ENCODE measurements around the gene SLC23A3. TPM values are rescaled to one million over a fixed set of nuclear protein-coding genes. Genes with fewer than 3 reads are reported as not detected.

SLC23A3 gene
- total and polyA plus RNA-seq, 10 of the 15 experiments (the other 5 are each of a cell fraction or from before 2014, with no cell fraction given): 0.07 to 1.0 (median 0.40) TPM; not detected in 1

- Histone ChIP-seq H3K27me3 (replicated peaks in 1 of 2; ENCODE audit: control insufficient read depth in 2 of 2, insufficient read depth in 2 of 2, low read length in 1 of 2) (no peaks in the 10 kb centered on the region), H4K20me1 (ENCODE audit: control insufficient read depth, insufficient read depth) (no peaks in the 10 kb centered on the region), H3K9ac (ENCODE audit: control insufficient read depth, insufficient read depth, low read length) (no peak overlapping the region), H3K4me1 (ENCODE audit: control insufficient read depth, insufficient read depth, low read length) (no peaks in the 10 kb centered on the region), H3K9me3 (replicated peaks; ENCODE audit: control insufficient read depth, insufficient read depth, low read length) (no peaks in the 10 kb centered on the region; the same call in 2 of the 3 replicates), H2AFZ (ENCODE audit: control insufficient read depth, low read depth, low read length) (no peak overlapping the region), H3K36me3 (ENCODE audit: control insufficient read depth in 2 of 2, insufficient read depth in 2 of 2, low read length in 1 of 2) (peaks cover 2 to 4% of the 10 kb centered on the region in 2 experiments; a peak in 3 of 4 replicates), H3K27ac (ENCODE audit: control insufficient read depth, insufficient read depth) (no peak overlapping the region), H3K79me2 (ENCODE audit: control insufficient read depth, insufficient read depth, low read length) (no peaks in the 10 kb centered on the region), H3K4me3 (no peak overlapping the region), H3K4me2 (ENCODE audit: control insufficient read depth, insufficient read depth) (no peak overlapping the region)
- intact Hi-C loops (cut with micrococcal nuclease; ENCODE audit: unreplicated experiment) (no loop called here), in situ Hi-C loops (cut with MboI) (no loop called here)
- TF ChIP-seq RUNX3 (IDR thresholded peaks at IDR 0.05; ENCODE audit: low read length) (no peak), CREB1 (IDR thresholded peaks at IDR 0.05; ENCODE audit: low read depth) (no peak), E4F1 (IDR thresholded peaks at IDR 0.05; ENCODE audit: borderline replicate concordance, partially characterized antibody) (no peak), ZZZ3 (IDR thresholded peaks at IDR 0.05; ENCODE audit: control insufficient read depth, insufficient read length, low read depth) (no peak), TCF7 (IDR thresholded peaks at IDR 0.05; ENCODE audit: borderline replicate concordance) (no peak), WRNIP1 (IDR thresholded peaks at IDR 0.05; ENCODE audit: borderline replicate concordance, low read depth, low read length) (no peak), E2F4 (IDR thresholded peaks at IDR 0.05; ENCODE audit: low read depth, low read length) (no peak), TCF12 (IDR thresholded peaks at IDR 0.05; ENCODE audit: low read depth, low read length) (no peak)
- ChIA-PET SMC1A (ENCODE audit: uncharacterized antibody, unreplicated experiment) (interaction anchor here (2.9 kb wide), 1 partner anchor 12 kb away, joined by 16 read pairs; no protein-coding TSS in a partner anchor), POLR2A (no interaction called here), RAD21 (ENCODE audit: unreplicated experiment) (interaction anchor here (1.4 kb wide), 1 partner anchor 113 kb away, joined by 4 read pairs; no protein-coding TSS in a partner anchor), CTCF (interaction anchor here (0.9 to 4.5 kb wide), 5 partner anchors 11 to 69 kb away, joined by 3 to 29 read pairs (median 4); no protein-coding TSS in a partner anchor)
- FAIRE-seq (no peak), ATAC-seq (no peak), DNase-seq (ENCODE audit: low read depth, low spot score) (no peak)
- 99% methylated on average over 6 of the region's 6 CpGs for WGBS (ENCODE audit: insufficient coverage, insufficient replicate concordance, low lambda C conversion rate, missing lambda C conversion rate)
- no TSS peak for BruUV-seq (replicated peaks)
These were observed 27.5 kb downstream of the SLC23A3 start for GRCh38 chr2:219142329-219142728.
